Muscle of leg (tissue), 11 donors: Measurements from ENCODE around the gene ANTXR2. TPM values are rescaled to one million over a fixed set of nuclear protein-coding genes. Genes with fewer than 3 reads are reported as not detected.

ENCODE experiments used
- DNase-seq: peaks from one replicate; pipeline ENCODE4 v3.0.0; 2013
- H3K27ac ChIP-seq: one replicate; pipeline ENCODE4 v1.5.1; 2013; ENCODE audit warnings: mild to moderate bottlenecking, low read length, control low read depth
- H3K27me3 ChIP-seq: one replicate; pipeline ENCODE4 v1.6.1; 2013; ENCODE audit warnings: low read length; ENCODE audit not compliant: control insufficient read depth, insufficient read depth
- H3K36me3 ChIP-seq: one replicate; pipeline ENCODE4 v1.6.1; 2013; ENCODE audit warnings: low read length; ENCODE audit not compliant: control insufficient read depth, insufficient read depth
- H3K4me1 ChIP-seq: one replicate; pipeline ENCODE4 v1.6.1; 2013; ENCODE audit warnings: low read length; ENCODE audit not compliant: control insufficient read depth, insufficient read depth
- H3K4me3 ChIP-seq: one replicate; pipeline ENCODE4 v1.5.1; 2013; ENCODE audit warnings: low read length, control low read depth
- H3K9me3 ChIP-seq: replicated peaks from 2 replicates; pipeline ENCODE4 v1.6.1; 2013; ENCODE audit warnings: low read depth, low read length; ENCODE audit not compliant: control insufficient read depth
- WGBS: methylation state at CpG from one replicate; pipeline ENCODE4 v1.1.5; 2013; ENCODE audit warnings: missing lambda C conversion rate; ENCODE audit not compliant: insufficient coverage; 5-methylcytosine and 5-hydroxymethylcytosine counted together
- polyA plus RNA-seq, 8 donors: library from polyadenylated mRNA; unstranded; fragments of 120-200 nt; gene quantifications; one replicate each; pipeline versions ENCODE4 v1.2.1 to v1.2.3, GENCODE V29; 2013; ENCODE audit warnings: inconsistent platforms in 1 of 8, low replicate concordance in 1 of 8; ENCODE audit not compliant: insufficient read length in 8 of 8, insufficient read depth in 1 of 8
- total RNA-seq: library from RNA; stranded (reverse); fragments of 120-200 nt; gene quantifications from one replicate; pipeline ENCODE4 v1.2.4, GENCODE V29; 2013

Gene ANTXR2
- total and polyA plus RNA-seq, 9 donors: 72.7 to 135 (median 102) TPM

GRCh38 chr4:79947386-79947785 lies 125.6 kb downstream of the ANTXR2 start:
- Histone ChIP-seq H3K36me3 (no peaks in the 10 kb centered on the region), H3K27me3 (no peaks in the 10 kb centered on the region), H3K27ac (no peak overlapping the region), H3K9me3 (no peaks in the 10 kb centered on the region), H3K4me1 (no peaks in the 10 kb centered on the region), H3K4me3 (no peak overlapping the region)
- DNase-seq: no peak
- 100% methylated on average over 1 of the region's 1 CpG for WGBS

- Histone ChIP-seq H3K36me3 (no peaks in the 10 kb centered on the region), H3K4me1 (no peaks in the 10 kb centered on the region), H3K27me3 (no peaks in the 10 kb centered on the region), H3K4me3 (no peak overlapping the region), H3K9me3 (no peaks in the 10 kb centered on the region), H3K27ac (no peak overlapping the region)
- WGBS: no CpG with 5 or more reads among the region's 1 CpG
- no peak for DNase-seq
These were observed 137.8 kb downstream of the ANTXR2 start for GRCh38 chr4:79935274-79935673.

- Histone ChIP-seq H3K9me3 (no peaks in the 10 kb centered on the region), H3K27me3 (no peaks in the 10 kb centered on the region), H3K27ac (no peak overlapping the region), H3K4me1 (no peaks in the 10 kb centered on the region), H3K4me3 (no peak overlapping the region), H3K36me3 (no peaks in the 10 kb centered on the region)
- DNase-seq: no peak
- WGBS: no CpG with 5 or more reads among the region's 2 CpGs
These were observed 138.4 kb downstream of the ANTXR2 start for GRCh38 chr4:79934660-79935059.

GRCh38 chr4:79927931-79928330 lies 145.1 kb downstream of the ANTXR2 start:
- no CpG with 5 or more reads among the region's 1 CpG for WGBS
- no peak overlapping the region for H3K27ac ChIP-seq
- DNase-seq: no peak
- H3K4me3 ChIP-seq: no peak overlapping the region
- no peaks in the 10 kb centered on the region for H3K9me3 ChIP-seq
- H3K27me3 ChIP-seq: no peaks in the 10 kb centered on the region
- no peaks in the 10 kb centered on the region for H3K4me1 ChIP-seq
- no peaks in the 10 kb centered on the region for H3K36me3 ChIP-seq

GRCh38 chr4:79923281-79923680 lies 149.7 kb downstream of the ANTXR2 start:
- peak; percentile 16 for DNase-seq
- no peak overlapping the region for H3K4me3 ChIP-seq
- no peak overlapping the region for H3K27ac ChIP-seq
- H3K9me3 ChIP-seq: no peaks in the 10 kb centered on the region
- no peaks in the 10 kb centered on the region for H3K4me1 ChIP-seq
- 25% methylated on average over 1 of the region's 2 CpGs for WGBS
- H3K27me3 ChIP-seq: no peaks in the 10 kb centered on the region
- H3K36me3 ChIP-seq: no peaks in the 10 kb centered on the region

GRCh38 chr4:79922011-79922410 lies 151.0 kb downstream of the ANTXR2 start:
- H3K4me1 ChIP-seq: no peaks in the 10 kb centered on the region
- H3K4me3 ChIP-seq: no peak overlapping the region
- H3K9me3 ChIP-seq: no peaks in the 10 kb centered on the region
- H3K27me3 ChIP-seq: no peaks in the 10 kb centered on the region
- peaks cover 4% of the 10 kb centered on the region for H3K36me3 ChIP-seq
- no CpG with 5 or more reads among the region's 1 CpG for WGBS
- H3K27ac ChIP-seq: no peak overlapping the region
- no peak for DNase-seq

- 100% methylated on average over 1 of the region's 3 CpGs for WGBS
- H3K27ac ChIP-seq: no peak overlapping the region
- no peaks in the 10 kb centered on the region for H3K27me3 ChIP-seq
- no peaks in the 10 kb centered on the region for H3K9me3 ChIP-seq
- no peak overlapping the region for H3K4me3 ChIP-seq
- peaks cover 5% of the 10 kb centered on the region for H3K36me3 ChIP-seq
- H3K4me1 ChIP-seq: no peaks in the 10 kb centered on the region
- DNase-seq: no peak
These were observed 152.7 kb downstream of the ANTXR2 start for GRCh38 chr4:79920163-79920853.

GRCh38 chr4:79918292-79918691 lies 154.7 kb downstream of the ANTXR2 start:
- Histone ChIP-seq H3K4me3 (no peak overlapping the region), H3K27ac (no peak overlapping the region), H3K36me3 (peaks cover 5% of the 10 kb centered on the region), H3K9me3 (no peaks in the 10 kb centered on the region), H3K4me1 (no peaks in the 10 kb centered on the region), H3K27me3 (no peaks in the 10 kb centered on the region)
- WGBS: no CpG with 5 or more reads among the region's 3 CpGs
- DNase-seq: no peak

GRCh38 chr4:79917246-79917645 lies 155.8 kb downstream of the ANTXR2 start:
- H3K27me3 ChIP-seq: no peaks in the 10 kb centered on the region
- no peaks in the 10 kb centered on the region for H3K4me1 ChIP-seq
- DNase-seq: no peak
- H3K27ac ChIP-seq: no peak overlapping the region
- H3K36me3 ChIP-seq: peaks cover 5% of the 10 kb centered on the region
- H3K9me3 ChIP-seq: no peaks in the 10 kb centered on the region
- no CpG with 5 or more reads among the region's 1 CpG for WGBS
- H3K4me3 ChIP-seq: no peak overlapping the region

- 57% methylated on average over 1 of the region's 3 CpGs for WGBS
- H3K27me3 ChIP-seq: no peaks in the 10 kb centered on the region
- peaks cover 5% of the 10 kb centered on the region for H3K36me3 ChIP-seq
- no peaks in the 10 kb centered on the region for H3K9me3 ChIP-seq
- peak; percentile 42 for DNase-seq
- H3K4me1 ChIP-seq: no peaks in the 10 kb centered on the region
- H3K4me3 ChIP-seq: no peak overlapping the region
- no peak overlapping the region for H3K27ac ChIP-seq
These were observed 157.8 kb downstream of the ANTXR2 start for GRCh38 chr4:79915246-79915645.

- H3K4me1 ChIP-seq: no peaks in the 10 kb centered on the region
- H3K27ac ChIP-seq: no peak overlapping the region
- H3K36me3 ChIP-seq: peaks cover 5% of the 10 kb centered on the region
- no peak overlapping the region for H3K4me3 ChIP-seq
- no peaks in the 10 kb centered on the region for H3K27me3 ChIP-seq
- no CpG with 5 or more reads among the region's 1 CpG for WGBS
- no peak for DNase-seq
- no peaks in the 10 kb centered on the region for H3K9me3 ChIP-seq
These were observed 159.4 kb downstream of the ANTXR2 start for GRCh38 chr4:79913581-79913980.
